Neural progenitor cell (in vitro differentiated cells): ENCODE data around the gene CLK4. TPM values are rescaled to one million over a fixed set of nuclear protein-coding genes. Genes with fewer than 3 reads are reported as not detected.

Experiments
- DNase-seq: peaks from one replicate; pipeline ENCODE4 v3.0.0-alpha.2; 2016; ENCODE audit warnings: low spot score
- H2AFZ ChIP-seq: fragments of 200-600 bp; sonication (generic); replicated peaks from 2 replicates; pipeline ENCODE4 v1.6.1; 2016; ENCODE audit warnings: antibody characterized with exemption
- H3F3A ChIP-seq: fragments of 200-600 bp; sonication (generic); 2 replicates; pipeline ENCODE4 v1.6.1; 2016; ENCODE audit warnings: antibody characterized with exemption, low read depth
- H3K27ac ChIP-seq: fragments of 200-600 bp; sonication (generic); 2 replicates; pipeline ENCODE4 v1.5.1; 2016; ENCODE audit warnings: mild to moderate bottlenecking
- H3K27me3 ChIP-seq: fragments of 200-600 bp; sonication (generic); 2 replicates; pipeline ENCODE4 v1.6.1; 2016; ENCODE audit warnings: mild to moderate bottlenecking, moderate library complexity
- H3K36me3 ChIP-seq: fragments of 200-600 bp; sonication (generic); 2 replicates; pipeline ENCODE4 v1.5.1; 2016
- H3K4me1 ChIP-seq: fragments of 200-600 bp; sonication (generic); 2 replicates; pipeline ENCODE4 v1.6.1; 2016; ENCODE audit warnings: mixed run types
- H3K4me2 ChIP-seq: fragments of 200-600 bp; sonication (generic); 2 replicates; pipeline ENCODE4 v1.6.1; 2016
- H3K4me3 ChIP-seq: fragments of 200-600 bp; sonication (generic); 2 replicates; pipeline ENCODE4 v1.5.1; 2016
- H3K79me2 ChIP-seq: fragments of 200-600 bp; sonication (generic); 2 replicates; pipeline ENCODE4 v1.6.1; 2016; ENCODE audit warnings: low read depth
- H3K9ac ChIP-seq: fragments of 200-600 bp; sonication (generic); 2 replicates; pipeline ENCODE4 v1.6.1; 2016
- H3K9me3 ChIP-seq: fragments of 200-600 bp; sonication (generic); 2 replicates; pipeline ENCODE4 v1.5.1; 2016; ENCODE audit warnings: low read depth
- H4K20me1 ChIP-seq: fragments of 200-600 bp; sonication (generic); 2 replicates; pipeline ENCODE4 v1.6.1; 2016; ENCODE audit warnings: low read depth
- H3K27ac Mint-ChIP-seq: 3 replicates; pipeline ENCODE4 v1.8.0; 2021; ENCODE audit warnings: mixed read lengths
- H3K27me3 Mint-ChIP-seq: 2 replicates; pipeline ENCODE4 v1.8.0; 2022; ENCODE audit warnings: low read depth, mild to moderate bottlenecking, inconsistent platforms, moderate library complexity, mixed read lengths; ENCODE audit not compliant: insufficient read depth
- H3K36me3 Mint-ChIP-seq: 3 replicates; pipeline ENCODE4 v1.8.0; 2021; ENCODE audit warnings: mixed read lengths
- H3K4me1 Mint-ChIP-seq: 3 replicates; pipeline ENCODE4 v1.8.0; 2021; ENCODE audit warnings: mixed read lengths
- H3K4me3 Mint-ChIP-seq: 3 replicates; pipeline ENCODE4 v1.8.0; 2021; ENCODE audit warnings: mild to moderate bottlenecking, moderate library complexity, mixed read lengths
- H3K9me3 Mint-ChIP-seq: 3 replicates; pipeline ENCODE4 v1.8.0; 2020; ENCODE audit warnings: mixed read lengths
- EZH2 ChIP-seq: fragments of 200-600 bp; sonication (generic); IDR thresholded peaks from 2 replicates; pipeline ENCODE4 v1.6.1; 2017; ENCODE audit warnings: antibody characterized with exemption, mild to moderate bottlenecking, moderate library complexity
- EZH2phosphoT487 ChIP-seq: fragments of 200-600 bp; sonication (generic); IDR thresholded peaks from 2 replicates; pipeline ENCODE4 v1.6.1; 2017; ENCODE audit warnings: antibody characterized with exemption
- total RNA-seq: library from RNA; depleted of rRNA; stranded (reverse); fragments of >200 nt; gene quantifications from 2 replicates; pipeline ENCODE4 v1.2.3, GENCODE V29; 2015; ENCODE audit warnings: low replicate concordance
- TF ChIP-seq, protein P1 (sequence below): fragments of 200-600 bp; sonication (generic); IDR thresholded peaks from 2 replicates; pipeline ENCODE4 v1.5.1; 2017; ENCODE audit warnings: antibody characterized with exemption, mild to moderate bottlenecking

The CLK4 gene
- total RNA-seq, 1 donor from 2014 or later = 41.1 TPM

DNA sequence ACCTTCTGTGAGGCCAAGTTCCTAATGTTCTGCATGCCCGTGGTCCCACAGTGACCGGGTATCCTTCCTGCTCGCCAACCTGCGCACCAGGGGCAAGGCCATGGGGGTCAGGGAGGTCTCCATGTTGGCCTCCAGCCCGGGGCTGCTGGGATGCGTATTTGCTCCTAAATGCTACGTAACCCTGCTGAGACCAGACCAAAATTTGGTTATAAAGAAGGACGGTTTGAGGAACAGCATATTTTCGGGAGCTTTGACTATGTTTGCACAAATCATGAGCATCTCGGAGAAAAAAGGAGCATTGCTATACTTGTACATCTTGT, 35.7 kb upstream of the CLK4 start:
- Histone ChIP-seq H3K4me2 (no peak overlapping the region), H3K4me3 (no peak overlapping the region), H3K27me3 (no peaks in the 10 kb centered on the region), H2AFZ (no peak overlapping the region), H3K9me3 (no peaks in the 10 kb centered on the region), H3K79me2 (no peaks in the 10 kb centered on the region), H3K36me3 (no peaks in the 10 kb centered on the region), H3K27ac (no peak overlapping the region), H4K20me1 (no peaks in the 10 kb centered on the region), H3K9ac (no peak overlapping the region), H3K4me1 (no peaks in the 10 kb centered on the region), H3F3A (no peaks in the 10 kb centered on the region)
- H3K4me1 Mint-ChIP-seq = no peaks in the 10 kb centered on the region
- TF ChIP-seq EZH2 = no peak
- TF ChIP-seq EZH2phosphoT487 = no peak
- TF ChIP-seq, protein P1, sequence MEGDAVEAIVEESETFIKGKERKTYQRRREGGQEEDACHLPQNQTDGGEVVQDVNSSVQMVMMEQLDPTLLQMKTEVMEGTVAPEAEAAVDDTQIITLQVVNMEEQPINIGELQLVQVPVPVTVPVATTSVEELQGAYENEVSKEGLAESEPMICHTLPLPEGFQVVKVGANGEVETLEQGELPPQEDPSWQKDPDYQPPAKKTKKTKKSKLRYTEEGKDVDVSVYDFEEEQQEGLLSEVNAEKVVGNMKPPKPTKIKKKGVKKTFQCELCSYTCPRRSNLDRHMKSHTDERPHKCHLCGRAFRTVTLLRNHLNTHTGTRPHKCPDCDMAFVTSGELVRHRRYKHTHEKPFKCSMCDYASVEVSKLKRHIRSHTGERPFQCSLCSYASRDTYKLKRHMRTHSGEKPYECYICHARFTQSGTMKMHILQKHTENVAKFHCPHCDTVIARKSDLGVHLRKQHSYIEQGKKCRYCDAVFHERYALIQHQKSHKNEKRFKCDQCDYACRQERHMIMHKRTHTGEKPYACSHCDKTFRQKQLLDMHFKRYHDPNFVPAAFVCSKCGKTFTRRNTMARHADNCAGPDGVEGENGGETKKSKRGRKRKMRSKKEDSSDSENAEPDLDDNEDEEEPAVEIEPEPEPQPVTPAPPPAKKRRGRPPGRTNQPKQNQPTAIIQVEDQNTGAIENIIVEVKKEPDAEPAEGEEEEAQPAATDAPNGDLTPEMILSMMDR = no peak
- no peaks in the 10 kb centered on the region for H3K36me3 Mint-ChIP-seq
- H3K4me3 Mint-ChIP-seq = no peak overlapping the region
- no peak overlapping the region for H3K27ac Mint-ChIP-seq
- H3K9me3 Mint-ChIP-seq = peaks cover 34% of the 10 kb centered on the region
- no peak for DNase-seq
- peaks cover 9% of the 10 kb centered on the region for H3K27me3 Mint-ChIP-seq

- Histone ChIP-seq H3F3A (no peaks in the 10 kb centered on the region), H3K79me2 (no peaks in the 10 kb centered on the region), H3K9ac (no peak overlapping the region), H3K9me3 (no peaks in the 10 kb centered on the region), H3K27me3 (no peaks in the 10 kb centered on the region), H4K20me1 (no peaks in the 10 kb centered on the region), H3K4me1 (no peaks in the 10 kb centered on the region), H2AFZ (no peak overlapping the region), H3K27ac (no peak overlapping the region), H3K4me3 (no peak overlapping the region), H3K36me3 (no peaks in the 10 kb centered on the region), H3K4me2 (no peak overlapping the region)
- H3K27ac Mint-ChIP-seq = no peak overlapping the region
- peaks cover 31% of the 10 kb centered on the region for H3K9me3 Mint-ChIP-seq
- peaks cover 9% of the 10 kb centered on the region for H3K27me3 Mint-ChIP-seq
- no peaks in the 10 kb centered on the region for H3K4me1 Mint-ChIP-seq
- no peak for DNase-seq
- H3K36me3 Mint-ChIP-seq = no peaks in the 10 kb centered on the region
- no peak for TF ChIP-seq EZH2
- TF ChIP-seq, protein P1 = no peak
- TF ChIP-seq EZH2phosphoT487 = no peak
- H3K4me3 Mint-ChIP-seq = no peak overlapping the region
Measured at GRCh38 chr5:178661836-178662540, 35.1 kb upstream of the CLK4 start.

- Histone ChIP-seq H3K27ac (no peak overlapping the region), H3K79me2 (no peaks in the 10 kb centered on the region), H2AFZ (no peak overlapping the region), H4K20me1 (no peaks in the 10 kb centered on the region), H3K4me1 (no peaks in the 10 kb centered on the region), H3K4me2 (no peak overlapping the region), H3K9ac (no peak overlapping the region), H3K9me3 (no peaks in the 10 kb centered on the region), H3F3A (no peaks in the 10 kb centered on the region), H3K4me3 (no peak overlapping the region), H3K36me3 (no peaks in the 10 kb centered on the region), H3K27me3 (no peaks in the 10 kb centered on the region)
- Mint-ChIP-seq H3K9me3 (peaks cover 3% of the 10 kb centered on the region), H3K27me3 (peaks cover 4% of the 10 kb centered on the region), H3K4me1 (no peaks in the 10 kb centered on the region), H3K4me3 (no peak overlapping the region), H3K36me3 (no peaks in the 10 kb centered on the region), H3K27ac (no peak overlapping the region)
- no peak for DNase-seq
- no peak for TF ChIP-seq EZH2
- TF ChIP-seq EZH2phosphoT487 = no peak
- TF ChIP-seq, protein P1 = no peak
Measured at GRCh38 chr5:178651046-178651810, 24.4 kb upstream of the CLK4 start.
